SU-DHL-6 (cell line): Measurements from ENCODE around the gene EMILIN2.

Source experiments
- CTCF ChIP-seq: fragments of 200-600 bp; sonication (generic); IDR thresholded peaks from one replicate; pipeline ENCODE4 v1.5.1; 2017; ENCODE audit warnings: antibody characterized with exemption, mild to moderate bottlenecking, low read length, moderate library complexity; ENCODE audit not compliant: insufficient read depth, poor library complexity, severe bottlenecking
- EZH2phosphoT487 ChIP-seq: fragments of 200-600 bp; sonication (generic), shearing (Covaris generic); conservative IDR thresholded peaks from 2 replicates; pipeline ENCODE4 v1.6.1; 2018; ENCODE audit warnings: mild to moderate bottlenecking, antibody characterized with exemption, low read length, moderate library complexity, mixed read lengths

- TF ChIP-seq CTCF, result no peak
- TF ChIP-seq EZH2phosphoT487, result no peak
These were observed 117.7 kb downstream of the EMILIN2 start for GRCh38 chr18:2964361-2965010.
